HepG2 (cell line): ENCODE results near the gene UBE2M. TPM values are rescaled to one million over a fixed set of nuclear protein-coding genes. Genes with fewer than 3 reads are reported as not detected.

Experiments
- ATAC-seq: fragments of 200-7000 bp; cut with Tn5 transposase; 3 replicates; pipeline ENCODE4 v1.9.1; 2020; ENCODE audit warnings: mild to moderate bottlenecking, moderate library complexity
- BruUV-seq: library from RNA; stranded (reverse); fragments of 400-500 nt; replicated peaks from 2 replicates; lab custom pipeline; 2021; lab: Mats Ljungman, UMichigan
- CTCF ChIA-PET: fragments of 300-600 bp; formaldehyde crosslinking; extraction: SDS; loops from one replicate; lab custom pipeline; 2021; ENCODE audit warnings: low total read pairs, inconsistent platforms, low intra/inter-chr PET ratio; lab: Yijun Ruan, JAX
- POLR2A ChIA-PET: fragments of 350-600 bp; sonication (Branson Sonifier 250); formaldehyde crosslinking; loops from one replicate; lab custom pipeline; 2020; ENCODE audit warnings: antibody characterized with exemption, inconsistent platforms; lab: Yijun Ruan, JAX
- DNase-seq: peaks from one replicate; pipeline ENCODE4 v3.0.0-alpha.2; 2015; ENCODE audit warnings: low spot score
- FAIRE-seq: peaks from 3 replicates; lab custom pipeline; 2011; peaks lifted over from hg19 to GRCh38; lab: Jason Lieb, UNC
- H2AFZ ChIP-seq: one replicate; pipeline ENCODE4 v1.6.1; 2011; ENCODE audit warnings: low read length, inconsistent platforms
- H3K27ac ChIP-seq: fragments of 300-600 bp; 3 replicates; pipeline ENCODE4 v1.8.0; 2011; ENCODE audit warnings: mixed run types, mild to moderate bottlenecking, mixed read lengths, low read length, inconsistent platforms; ENCODE audit not compliant: insufficient read depth; ENCODE audit errors: extremely low read length
- H3K27me3 ChIP-seq, 2 experiments: fragments of 200-600 bp in 1 of 2; 2 replicates in 1 of 2; 3 replicates in 1 of 2; pipeline versions ENCODE4 v1.6.0 to v1.8.0; 2011; ENCODE audit warnings: low read length in 2 of 2, mild to moderate bottlenecking in 2 of 2, moderate library complexity in 2 of 2, inconsistent platforms in 1 of 2; ENCODE audit not compliant: insufficient read depth in 2 of 2, control insufficient read depth in 1 of 2
- H3K36me3 ChIP-seq, 2 experiments: fragments of 200-600 bp in 1 of 2; replicated peaks in 1 of 2; 2 replicates in 1 of 2; 3 replicates in 1 of 2; pipeline versions ENCODE4 v1.5.1 to v1.8.0; 2011; ENCODE audit warnings: low read length in 2 of 2, inconsistent platforms in 1 of 2; ENCODE audit not compliant: insufficient read depth in 2 of 2, control insufficient read depth in 1 of 2
- H3K4me1 ChIP-seq: 2 replicates; pipeline ENCODE4 v1.5.1; 2012; ENCODE audit warnings: low read length, inconsistent platforms; ENCODE audit not compliant: insufficient read depth
- H3K4me2 ChIP-seq: 2 replicates; pipeline ENCODE4 v1.6.0; 2011; ENCODE audit warnings: low read depth, low read length, inconsistent platforms
- H3K4me3 ChIP-seq, 3 experiments: fragments of 200-600 bp in 1 of 3; sonication (generic), shearing (Covaris generic) in 1 of 3; replicated peaks in 1 of 3; 2 replicates each; pipeline ENCODE4 v1.5.1; 2011 to 2016; ENCODE audit warnings: low read length in 3 of 3, inconsistent platforms in 2 of 3, low read depth in 2 of 3, mild to moderate bottlenecking in 2 of 3, control low read depth in 1 of 3, mixed read lengths in 1 of 3; ENCODE audit not compliant: insufficient read depth in 1 of 3
- H3K79me2 ChIP-seq: one replicate; pipeline ENCODE4 v1.6.1; 2011; ENCODE audit warnings: low read length, inconsistent platforms; ENCODE audit not compliant: insufficient read depth
- H3K9ac ChIP-seq: 2 replicates; pipeline ENCODE4 v1.6.0; 2011; ENCODE audit warnings: mild to moderate bottlenecking, low read depth, low read length, inconsistent platforms; ENCODE audit not compliant: insufficient read depth
- H3K9me3 ChIP-seq: 2 replicates; pipeline ENCODE4 v1.5.1; 2012; ENCODE audit warnings: mild to moderate bottlenecking, low read length
- H4K20me1 ChIP-seq: 2 replicates; pipeline ENCODE4 v1.6.0; 2011; ENCODE audit warnings: inconsistent platforms, mild to moderate bottlenecking, low read length, moderate library complexity; ENCODE audit not compliant: insufficient read depth
- ARNTL ChIP-seq: sonication (generic); formaldehyde crosslinking; IDR thresholded peaks from 2 replicates; pipeline ENCODE4 v1.4.0; 2020; ENCODE audit warnings: mild to moderate bottlenecking, missing genetic modification reagents
- ZNF790 ChIP-seq: sonication (generic); formaldehyde crosslinking; IDR thresholded peaks from 2 replicates; pipeline ENCODE4 v1.8.0; 2022; ENCODE audit warnings: missing genetic modification reagents, mild to moderate bottlenecking, borderline replicate concordance
- WGBS: methylation state at CpG from one replicate; pipeline ENCODE4 v1.1.6; 2017; ENCODE audit warnings: low lambda C conversion rate; 5-methylcytosine and 5-hydroxymethylcytosine counted together
- in situ Hi-C: cut with HindIII; loops from 2 replicates; pipeline ENCODE4 v1.10.0; 2017; ENCODE audit warnings: low pct_unique_long_range_greater_than_20kb; ENCODE audit not compliant: extremely low pct_ligation_motif_present
- intact Hi-C: fragments of 100-400 bp; cut with micrococcal nuclease; formaldehyde crosslinking; loops from one replicate; pipeline ENCODE4 v1.10.0; 2022; ENCODE audit not compliant: unreplicated experiment
- polyA plus RNA-seq, 8 experiments: library from polyadenylated mRNA; depleted of rRNA in 3 of 8; stranded (reverse) in 7 of 8; unstranded in 1 of 8; fragments of >200 nt; fragmentation: Illumina TruSeq in 4 of 8; extraction: Trizol in 4 of 8; gene quantifications; 2 replicates each; pipeline versions ENCODE4 v1.2.1 to v1.2.3, GENCODE V29; 2011 to 2016; ENCODE audit warnings: low read depth in 4 of 8, missing spikeins in 1 of 8, mixed read lengths in 1 of 8; ENCODE audit not compliant: insufficient read depth in 1 of 8
- total RNA-seq, 5 experiments: library from RNA; depleted of rRNA; stranded (reverse); fragments of >200 nt; fragmentation: Illumina TruSeq; extraction: Trizol; gene quantifications; 2 replicates each; pipeline ENCODE4 v1.2.3, GENCODE V29; 2016; ENCODE audit warnings: low read depth in 1 of 5
- TF ChIP-seq, protein P1 (sequence below): sonication (generic); formaldehyde crosslinking; IDR thresholded peaks from 2 replicates; pipeline ENCODE4 v1.4.0; 2020; ENCODE audit warnings: missing genetic modification reagents, borderline replicate concordance

The UBE2M gene
- total and polyA plus RNA-seq, 2 of the 13 experiments (the other 11 are each of a cell fraction or from before 2014, with no cell fraction given) = 36.2 to 50.3 TPM

DNA sequence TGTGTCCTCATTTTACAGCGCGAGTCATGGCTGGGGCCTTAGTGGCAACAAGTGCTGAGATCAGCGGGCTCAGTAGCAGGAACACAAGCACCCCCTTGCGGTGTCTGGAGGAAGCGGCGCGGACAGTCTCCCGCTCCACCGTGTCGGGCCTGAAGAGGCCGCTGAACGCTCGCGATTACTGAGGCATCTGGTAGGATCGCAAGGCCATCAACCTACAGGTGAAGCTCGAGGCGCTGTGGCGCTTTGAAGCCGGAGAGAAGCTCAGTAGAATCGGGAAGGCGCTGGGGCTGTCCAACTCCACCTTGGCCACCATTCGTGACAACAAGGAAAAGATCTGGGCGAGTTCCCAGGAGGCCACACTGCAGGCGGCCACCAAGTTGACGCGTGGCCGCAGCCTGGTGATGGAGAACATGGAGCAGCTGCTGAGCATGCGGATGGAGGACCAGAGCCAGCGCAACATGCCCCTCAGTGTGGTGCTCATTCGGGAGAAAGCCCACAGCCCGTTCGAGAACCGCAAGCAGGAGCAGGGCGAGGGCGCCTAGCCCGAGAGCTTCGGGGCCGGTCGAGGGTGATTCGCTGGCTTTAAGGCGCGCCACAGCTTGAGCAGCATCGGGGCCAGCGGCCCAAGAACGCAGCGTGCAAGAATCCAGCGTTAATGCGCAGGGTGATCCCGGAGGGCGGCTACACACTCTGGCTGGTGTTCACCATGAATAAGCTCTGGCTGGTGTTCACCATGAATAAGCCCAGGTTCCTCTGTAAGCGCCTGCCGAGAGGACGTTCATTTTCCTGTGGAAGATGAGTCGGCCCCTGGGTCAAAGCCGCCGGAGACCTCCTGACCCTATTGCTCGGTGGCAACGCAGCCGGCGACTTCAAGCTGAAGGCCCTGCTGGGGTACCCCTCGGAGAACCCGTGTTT is 23.1 kb upstream of the UBE2M start (continued):
- TF ChIP-seq, protein P1, sequence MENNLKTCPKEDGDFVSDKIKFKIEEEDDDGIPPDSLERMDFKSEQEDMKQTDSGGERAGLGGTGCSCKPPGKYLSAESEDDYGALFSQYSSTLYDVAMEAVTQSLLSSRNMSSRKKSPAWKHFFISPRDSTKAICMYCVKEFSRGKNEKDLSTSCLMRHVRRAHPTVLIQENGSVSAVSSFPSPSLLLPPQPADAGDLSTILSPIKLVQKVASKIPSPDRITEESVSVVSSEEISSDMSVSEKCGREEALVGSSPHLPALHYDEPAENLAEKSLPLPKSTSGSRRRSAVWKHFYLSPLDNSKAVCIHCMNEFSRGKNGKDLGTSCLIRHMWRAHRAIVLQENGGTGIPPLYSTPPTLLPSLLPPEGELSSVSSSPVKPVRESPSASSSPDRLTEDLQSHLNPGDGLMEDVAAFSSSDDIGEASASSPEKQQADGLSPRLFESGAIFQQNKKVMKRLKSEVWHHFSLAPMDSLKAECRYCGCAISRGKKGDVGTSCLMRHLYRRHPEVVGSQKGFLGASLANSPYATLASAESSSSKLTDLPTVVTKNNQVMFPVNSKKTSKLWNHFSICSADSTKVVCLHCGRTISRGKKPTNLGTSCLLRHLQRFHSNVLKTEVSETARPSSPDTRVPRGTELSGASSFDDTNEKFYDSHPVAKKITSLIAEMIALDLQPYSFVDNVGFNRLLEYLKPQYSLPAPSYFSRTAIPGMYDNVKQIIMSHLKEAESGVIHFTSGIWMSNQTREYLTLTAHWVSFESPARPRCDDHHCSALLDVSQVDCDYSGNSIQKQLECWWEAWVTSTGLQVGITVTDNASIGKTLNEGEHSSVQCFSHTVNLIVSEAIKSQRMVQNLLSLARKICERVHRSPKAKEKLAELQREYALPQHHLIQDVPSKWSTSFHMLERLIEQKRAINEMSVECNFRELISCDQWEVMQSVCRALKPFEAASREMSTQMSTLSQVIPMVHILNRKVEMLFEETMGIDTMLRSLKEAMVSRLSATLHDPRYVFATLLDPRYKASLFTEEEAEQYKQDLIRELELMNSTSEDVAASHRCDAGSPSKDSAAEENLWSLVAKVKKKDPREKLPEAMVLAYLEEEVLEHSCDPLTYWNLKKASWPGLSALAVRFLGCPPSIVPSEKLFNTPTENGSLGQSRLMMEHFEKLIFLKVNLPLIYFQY = no peak

DNA sequence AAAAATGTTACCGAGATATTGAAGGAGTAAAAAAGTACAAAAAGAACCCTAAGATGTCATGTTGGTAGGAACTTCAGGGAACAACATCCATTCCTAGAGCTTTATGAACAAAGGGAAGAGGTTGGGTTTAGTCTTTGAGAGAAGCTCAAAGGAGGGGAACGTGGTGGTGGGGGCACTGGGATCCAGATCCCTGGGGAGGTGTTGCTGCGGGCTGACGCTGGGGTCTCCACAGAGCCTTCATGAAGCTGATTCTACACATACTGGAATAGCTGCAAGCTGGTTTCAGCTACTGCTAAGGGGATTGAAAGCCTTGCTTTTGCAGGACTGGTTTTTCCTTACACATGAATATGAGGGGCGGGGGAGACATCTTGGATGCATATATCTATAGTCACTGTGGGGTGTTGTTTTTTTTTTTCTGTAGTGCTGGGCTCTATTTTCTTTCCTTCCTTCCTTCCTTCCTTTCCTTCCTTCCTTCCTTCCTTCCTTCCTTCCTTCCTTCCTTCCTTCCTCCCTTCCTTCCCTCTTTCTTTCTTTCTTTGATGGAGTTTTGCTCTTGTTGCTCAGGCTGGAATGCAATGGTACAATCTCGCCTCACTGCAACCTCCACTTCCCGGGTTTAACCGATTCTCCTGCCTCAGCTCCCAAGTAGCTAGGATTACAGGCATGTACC is 21.2 kb upstream of the UBE2M start:
- no peaks in the 10 kb centered on the region for H3K9me3 ChIP-seq
- ChIA-PET POLR2A (no interaction called here), CTCF (no interaction called here)

More for the DNA sequence above, 21.2 kb upstream of the UBE2M start:
- no TSS peak for BruUV-seq
- ATAC-seq = no peak
- in situ Hi-C loops (no loop called here), intact Hi-C loops (no loop called here)
- Histone ChIP-seq H3K4me3 (no peak overlapping the region), H3K4me2 (no peak overlapping the region), H3K79me2 (peaks cover 4% of the 10 kb centered on the region), H3K4me1 (peaks cover under 1% of the 10 kb centered on the region), H4K20me1 (no peaks in the 10 kb centered on the region), H3K9ac (no peak overlapping the region), H3K27ac (no peak overlapping the region), H3K27me3 (no peaks in the 10 kb centered on the region), H3K36me3 (peaks cover 5 to 13% of the 10 kb centered on the region in 2 experiments; a peak in 4 of 5 replicates), H2AFZ (no peak overlapping the region)
- WGBS = over 99% methylated on average over 8 of the region's 8 CpGs
- FAIRE-seq = no peak
- no peak for DNase-seq
- TF ChIP-seq ARNTL (CRISPR knock-in tag) = no peak
- no peak for TF ChIP-seq ZNF790 (CRISPR knock-in tag)
